H9 (cell line): ENCODE results near the gene EPB41L2. TPM values are rescaled to one million over a fixed set of nuclear protein-coding genes. Genes with fewer than 3 reads are reported as not detected.

Experiments used
- DNase-seq: peaks from one replicate; pipeline ENCODE4 v3.0.0-alpha.2; 2017
- H2AFZ ChIP-seq: one replicate; pipeline ENCODE4 v1.6.1; 2013; ENCODE audit warnings: mild to moderate bottlenecking, low read length, control low read depth, moderate library complexity
- H2AK5ac ChIP-seq: 2 replicates; pipeline ENCODE4 v1.6.1; 2013; ENCODE audit warnings: low read length, control low read depth, mixed read lengths; ENCODE audit not compliant: insufficient read length
- H2BK120ac ChIP-seq: one replicate; pipeline ENCODE4 v1.6.1; 2013; ENCODE audit warnings: low read depth, mild to moderate bottlenecking, low read length, control low read depth, inconsistent platforms; ENCODE audit not compliant: poor library complexity, severe bottlenecking
- H2BK12ac ChIP-seq: 2 replicates; pipeline ENCODE4 v1.6.1; 2013; ENCODE audit warnings: low read length, control low read depth, mixed read lengths, low read depth; ENCODE audit not compliant: insufficient read length
- H2BK15ac ChIP-seq: 2 replicates; pipeline ENCODE4 v1.6.1; 2013; ENCODE audit warnings: low read depth, low read length, control low read depth
- H2BK20ac ChIP-seq: one replicate; pipeline ENCODE4 v1.6.1; 2013; ENCODE audit warnings: low read depth, mild to moderate bottlenecking, low read length, control low read depth, inconsistent platforms; ENCODE audit not compliant: poor library complexity, severe bottlenecking
- H2BK5ac ChIP-seq: 2 replicates; pipeline ENCODE4 v1.6.1; 2013; ENCODE audit warnings: low read length, control low read depth, mixed read lengths; ENCODE audit not compliant: insufficient read length
- H3K14ac ChIP-seq: 2 replicates; pipeline ENCODE4 v1.6.1; 2013; ENCODE audit warnings: low read length, control low read depth; ENCODE audit not compliant: insufficient read depth
- H3K18ac ChIP-seq: 2 replicates; pipeline ENCODE4 v1.6.1; 2013; ENCODE audit warnings: low read depth, mild to moderate bottlenecking, mixed read lengths, low read length, control low read depth; ENCODE audit not compliant: insufficient read length
- H3K23ac ChIP-seq: 2 replicates; pipeline ENCODE4 v1.6.1; 2013; ENCODE audit warnings: low read length, control low read depth, mixed read lengths, low read depth; ENCODE audit not compliant: insufficient read length
- H3K23me2 ChIP-seq: 2 replicates; pipeline ENCODE4 v1.6.1; 2013; ENCODE audit warnings: low read depth, mild to moderate bottlenecking, mixed read lengths, low read length, control low read depth; ENCODE audit not compliant: insufficient read length, poor library complexity, severe bottlenecking
- H3K27ac ChIP-seq: 2 replicates; pipeline ENCODE4 v1.5.1; 2013; ENCODE audit warnings: low read length, control low read depth, mixed read lengths, low read depth; ENCODE audit not compliant: insufficient read length
- H3K27me3 ChIP-seq: 2 replicates; pipeline ENCODE4 v1.6.1; 2013; ENCODE audit warnings: low read length, control low read depth, inconsistent platforms; ENCODE audit not compliant: insufficient read depth
- H3K4ac ChIP-seq: 2 replicates; pipeline ENCODE4 v1.6.1; 2013; ENCODE audit warnings: low read depth, mild to moderate bottlenecking, control low read depth, inconsistent platforms, low read length, moderate library complexity
- H3K4me1 ChIP-seq: 2 replicates; pipeline ENCODE4 v1.6.1; 2013; ENCODE audit warnings: low read length, control low read depth, inconsistent platforms; ENCODE audit not compliant: insufficient read depth
- H3K4me2 ChIP-seq: 2 replicates; pipeline ENCODE4 v1.6.1; 2013; ENCODE audit warnings: low read length, control low read depth, mixed read lengths; ENCODE audit not compliant: insufficient read length, insufficient read depth
- H3K56ac ChIP-seq: 2 replicates; pipeline ENCODE4 v1.6.1; 2013; ENCODE audit warnings: low read depth, mild to moderate bottlenecking, mixed read lengths, low read length, control low read depth; ENCODE audit not compliant: insufficient read length
- H3K79me1 ChIP-seq: 2 replicates; pipeline ENCODE4 v1.6.1; 2013; ENCODE audit warnings: low read depth, mild to moderate bottlenecking, moderate library complexity, low read length, control low read depth, inconsistent platforms; ENCODE audit not compliant: insufficient read depth, poor library complexity, severe bottlenecking
- H3K79me2 ChIP-seq: 2 replicates; pipeline ENCODE4 v1.6.1; 2013; ENCODE audit warnings: low read length, control low read depth, inconsistent platforms; ENCODE audit not compliant: insufficient read depth
- H3K9ac ChIP-seq: 2 replicates; pipeline ENCODE4 v1.6.1; 2013; ENCODE audit warnings: low read length, control low read depth, mixed read lengths; ENCODE audit not compliant: insufficient read length; ENCODE audit errors: extremely low read depth
- H3K9me3 ChIP-seq: one replicate; pipeline ENCODE4 v1.6.1; 2013; ENCODE audit warnings: low read depth, low read length, inconsistent platforms; ENCODE audit not compliant: control insufficient read depth
- H3T11ph ChIP-seq: one replicate; pipeline ENCODE4 v1.6.1; 2013; ENCODE audit warnings: mild to moderate bottlenecking, low read length, control low read depth, inconsistent platforms
- H4K20me1 ChIP-seq: one replicate; pipeline ENCODE4 v1.6.1; 2013; ENCODE audit not compliant: control insufficient read depth, insufficient read length, insufficient read depth
- H4K5ac ChIP-seq: 2 replicates; pipeline ENCODE4 v1.6.1; 2013; ENCODE audit warnings: low read depth, mild to moderate bottlenecking, mixed read lengths, low read length, control low read depth; ENCODE audit not compliant: insufficient read length
- H4K8ac ChIP-seq: replicated peaks from 2 replicates; pipeline ENCODE4 v1.6.1; 2013; ENCODE audit warnings: low read length, control low read depth, mixed read lengths, low read depth; ENCODE audit not compliant: insufficient read length
- H4K91ac ChIP-seq: 2 replicates; pipeline ENCODE4 v1.6.1; 2013; ENCODE audit warnings: low read depth, mild to moderate bottlenecking, moderate library complexity, mixed read lengths, low read length, control low read depth; ENCODE audit not compliant: insufficient read length
- H3K27ac Mint-ChIP-seq, 3 experiments: 2 replicates in 2 of 3; 3 replicates in 1 of 3; pipeline ENCODE4 v1.8.0; 2020 to 2021; ENCODE audit warnings: mixed read lengths in 3 of 3, mild to moderate bottlenecking in 1 of 3, moderate library complexity in 1 of 3
- H3K27me3 Mint-ChIP-seq: 2 replicates; pipeline ENCODE4 v1.8.0; 2021; ENCODE audit warnings: low read depth, mild to moderate bottlenecking, moderate library complexity, mixed read lengths
- H3K36me3 Mint-ChIP-seq, 3 experiments: 2 replicates in 2 of 3; 3 replicates in 1 of 3; pipeline ENCODE4 v1.8.0; 2020 to 2021; ENCODE audit warnings: low read depth in 3 of 3, mixed read lengths in 3 of 3; ENCODE audit not compliant: insufficient read depth in 1 of 3
- H3K4me1 Mint-ChIP-seq, 2 experiments: 2 replicates each; pipeline ENCODE4 v1.8.0; 2020; ENCODE audit warnings: mixed read lengths in 2 of 2
- H3K4me3 Mint-ChIP-seq, 2 experiments: 2 replicates in 1 of 2; 3 replicates in 1 of 2; pipeline ENCODE4 v1.8.0; 2020 to 2021; ENCODE audit warnings: mild to moderate bottlenecking in 2 of 2, mixed read lengths in 2 of 2, moderate library complexity in 1 of 2
- H3K9me3 Mint-ChIP-seq, 2 experiments: 2 replicates in 1 of 2; 3 replicates in 1 of 2; pipeline ENCODE4 v1.8.0; 2020; ENCODE audit warnings: mild to moderate bottlenecking in 2 of 2, mixed read lengths in 2 of 2, moderate library complexity in 1 of 2
- WGBS: extraction: QIAGEN DNeasy Blood & Tissue Kit; methylation state at CpG from one replicate; pipeline ENCODE4 v1.1.7; 2013; ENCODE audit warnings: missing lambda C conversion rate, low lambda C conversion rate, mixed read lengths; ENCODE audit not compliant: insufficient read length; ENCODE audit errors: extremely low coverage; 5-methylcytosine and 5-hydroxymethylcytosine counted together
- total RNA-seq: library from RNA; stranded (reverse); gene quantifications from 2 replicates; pipeline ENCODE4 v1.2.1, GENCODE V29; 2021
- TF ChIP-seq, protein P1 (sequence below): fragments of 200-600 bp; sonication (generic); conservative IDR thresholded peaks from 3 replicates; pipeline ENCODE4 v1.8.0; 2021; ENCODE audit warnings: antibody characterized with exemption, mild to moderate bottlenecking

Gene EPB41L2
- total RNA-seq, 1 experiment from 2014 or later: 90.2 TPM

DNA sequence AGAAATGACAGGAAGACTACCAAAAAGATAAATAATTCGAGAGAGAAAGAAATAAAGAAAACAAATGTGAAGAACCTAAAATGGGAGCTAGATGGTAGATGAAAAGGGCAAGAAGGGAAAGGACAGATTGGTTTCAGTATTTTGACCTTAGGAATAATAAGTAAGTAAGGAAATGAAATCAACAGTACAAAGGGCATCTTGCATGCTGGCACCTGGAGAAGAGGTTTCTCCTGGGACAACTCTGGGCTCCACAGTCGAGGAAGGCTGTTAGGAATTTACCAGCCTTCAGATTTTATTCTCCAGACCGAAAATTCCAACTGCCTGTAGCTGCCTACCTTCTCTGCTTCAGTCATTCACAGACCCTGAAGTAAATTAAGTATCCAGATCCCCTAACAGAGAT lies 155.4 kb downstream of the EPB41L2 start:
- no peak overlapping the region for H3K18ac ChIP-seq
- Mint-ChIP-seq H3K4me3 (no peak overlapping the region), H3K9me3 (peaks cover 10 to 14% of the 10 kb centered on the region in 2 experiments; a peak in 4 of 5 replicates), H3K27me3 (no peaks in the 10 kb centered on the region), H3K4me1 (peaks cover 14 to 25% of the 10 kb centered on the region in 2 experiments), H3K36me3 (peaks cover 4 to 14% (median 7%) of the 10 kb centered on the region in 3 experiments; a peak in 6 of 7 replicates), H3K27ac (peak overlapping the region in 1 of 3 experiments; percentile 4; a peak in 1 of 7 replicates)
- no peak overlapping the region for H3K9ac ChIP-seq
- no peak overlapping the region for H3K27ac ChIP-seq
- WGBS: no CpG with 5 or more reads among the region's 3 CpGs
- H3T11ph ChIP-seq: no peak overlapping the region
- H2BK5ac ChIP-seq: no peak overlapping the region
- H3K27me3 ChIP-seq: no peaks in the 10 kb centered on the region
- no peak overlapping the region for H2BK12ac ChIP-seq
- H3K9me3 ChIP-seq: no peaks in the 10 kb centered on the region
- H2BK20ac ChIP-seq: no peak overlapping the region
- no peaks in the 10 kb centered on the region for H3K79me1 ChIP-seq
- DNase-seq: no peak
- H2AFZ ChIP-seq: no peak overlapping the region
- no peak overlapping the region for H3K4me2 ChIP-seq
- H3K4me1 ChIP-seq: no peaks in the 10 kb centered on the region; the same call in 1 of the 2 replicates
- no peaks in the 10 kb centered on the region for H4K20me1 ChIP-seq
- no peaks in the 10 kb centered on the region for H3K23me2 ChIP-seq
- no peaks in the 10 kb centered on the region for H3K79me2 ChIP-seq
- no peak overlapping the region for H2AK5ac ChIP-seq
- H3K4ac ChIP-seq: no peak overlapping the region
- no peak overlapping the region for H4K5ac ChIP-seq
- no peak overlapping the region for H3K23ac ChIP-seq
- TF ChIP-seq, protein P1, sequence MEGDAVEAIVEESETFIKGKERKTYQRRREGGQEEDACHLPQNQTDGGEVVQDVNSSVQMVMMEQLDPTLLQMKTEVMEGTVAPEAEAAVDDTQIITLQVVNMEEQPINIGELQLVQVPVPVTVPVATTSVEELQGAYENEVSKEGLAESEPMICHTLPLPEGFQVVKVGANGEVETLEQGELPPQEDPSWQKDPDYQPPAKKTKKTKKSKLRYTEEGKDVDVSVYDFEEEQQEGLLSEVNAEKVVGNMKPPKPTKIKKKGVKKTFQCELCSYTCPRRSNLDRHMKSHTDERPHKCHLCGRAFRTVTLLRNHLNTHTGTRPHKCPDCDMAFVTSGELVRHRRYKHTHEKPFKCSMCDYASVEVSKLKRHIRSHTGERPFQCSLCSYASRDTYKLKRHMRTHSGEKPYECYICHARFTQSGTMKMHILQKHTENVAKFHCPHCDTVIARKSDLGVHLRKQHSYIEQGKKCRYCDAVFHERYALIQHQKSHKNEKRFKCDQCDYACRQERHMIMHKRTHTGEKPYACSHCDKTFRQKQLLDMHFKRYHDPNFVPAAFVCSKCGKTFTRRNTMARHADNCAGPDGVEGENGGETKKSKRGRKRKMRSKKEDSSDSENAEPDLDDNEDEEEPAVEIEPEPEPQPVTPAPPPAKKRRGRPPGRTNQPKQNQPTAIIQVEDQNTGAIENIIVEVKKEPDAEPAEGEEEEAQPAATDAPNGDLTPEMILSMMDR: no peak
- no peak overlapping the region for H3K56ac ChIP-seq
- no peak overlapping the region for H2BK15ac ChIP-seq
- H4K91ac ChIP-seq: no peak overlapping the region
- H2BK120ac ChIP-seq: no peak overlapping the region
- no peak overlapping the region for H3K14ac ChIP-seq
- H4K8ac ChIP-seq: no peak overlapping the region
